SKM-1 treated with dmso at 0.1 percent for 144 hours (cell line): ENCODE data around the gene TMA7B.

Experiments used
- DNase-seq: peaks from one replicate; lab custom pipeline; 2025; ENCODE audit not compliant: unreplicated experiment; lab: John Stamatoyannopoulos, UW

TMA7B gene

GRCh38 chr22:39959640-39960447 lies at the start of gene TMA7B:
TSS of gene TMA7B (plus strand) at chr22:39960397. CDS start at chr22:39964375, 3,978 bp downstream.
- no peak for DNase-seq

GRCh38 chr22:39910876-39911613 lies 49.2 kb upstream of the TMA7B start:
- no peak for DNase-seq

- DNase-seq, result no peak
Measured at GRCh38 chr22:39913321-39913720, 46.9 kb upstream of the TMA7B start.

GRCh38 chr22:39913886-39914285 lies 46.3 kb upstream of the TMA7B start:
- no peak for DNase-seq

- no peak for DNase-seq
Measured at GRCh38 chr22:39914584-39914983, 45.6 kb upstream of the TMA7B start.

GRCh38 chr22:39915295-39915726 lies 44.9 kb upstream of the TMA7B start:
- DNase-seq, result no peak

GRCh38 chr22:39916496-39916895 lies 43.7 kb upstream of the TMA7B start:
- DNase-seq, result no peak

GRCh38 chr22:39917197-39917643 lies 43.0 kb upstream of the TMA7B start:
- no peak for DNase-seq

GRCh38 chr22:39917776-39918495 lies 42.3 kb upstream of the TMA7B start:
- DNase-seq, result no peak

- DNase-seq, result no peak
Measured at GRCh38 chr22:39920134-39920743, 40.0 kb upstream of the TMA7B start.

GRCh38 chr22:39923696-39924095 lies 36.5 kb upstream of the TMA7B start:
- no peak for DNase-seq

GRCh38 chr22:39924286-39924685 lies 35.9 kb upstream of the TMA7B start:
- DNase-seq, result no peak

GRCh38 chr22:39925273-39925672 lies 34.9 kb upstream of the TMA7B start:
- no peak for DNase-seq

- no peak for DNase-seq
Measured at GRCh38 chr22:39925909-39926679, 34.1 kb upstream of the TMA7B start.

- DNase-seq, result no peak
Measured at GRCh38 chr22:39926753-39927152, 33.4 kb upstream of the TMA7B start.

GRCh38 chr22:39927544-39927943 lies 32.7 kb upstream of the TMA7B start:
- DNase-seq, result no peak

GRCh38 chr22:39928536-39929520 lies 31.4 kb upstream of the TMA7B start:
- no peak for DNase-seq

GRCh38 chr22:39931251-39931650 lies 28.9 kb upstream of the TMA7B start:
- no peak for DNase-seq

GRCh38 chr22:39932166-39932565 lies 28.0 kb upstream of the TMA7B start:
- DNase-seq, result no peak
